ENCODE results near the gene MFNG. TPM values are rescaled to one million over a fixed set of nuclear protein-coding genes. Genes with fewer than 3 reads are reported as not detected.
A peak's percentile ranks its signal among the peaks of the same experiment; 100 is the strongest.

The MFNG gene
- total and polyA plus RNA-seq, 4 donors, result 14.3 to 46.7 (median 31.0) TPM

- TF ChIP-seq, protein P1, sequence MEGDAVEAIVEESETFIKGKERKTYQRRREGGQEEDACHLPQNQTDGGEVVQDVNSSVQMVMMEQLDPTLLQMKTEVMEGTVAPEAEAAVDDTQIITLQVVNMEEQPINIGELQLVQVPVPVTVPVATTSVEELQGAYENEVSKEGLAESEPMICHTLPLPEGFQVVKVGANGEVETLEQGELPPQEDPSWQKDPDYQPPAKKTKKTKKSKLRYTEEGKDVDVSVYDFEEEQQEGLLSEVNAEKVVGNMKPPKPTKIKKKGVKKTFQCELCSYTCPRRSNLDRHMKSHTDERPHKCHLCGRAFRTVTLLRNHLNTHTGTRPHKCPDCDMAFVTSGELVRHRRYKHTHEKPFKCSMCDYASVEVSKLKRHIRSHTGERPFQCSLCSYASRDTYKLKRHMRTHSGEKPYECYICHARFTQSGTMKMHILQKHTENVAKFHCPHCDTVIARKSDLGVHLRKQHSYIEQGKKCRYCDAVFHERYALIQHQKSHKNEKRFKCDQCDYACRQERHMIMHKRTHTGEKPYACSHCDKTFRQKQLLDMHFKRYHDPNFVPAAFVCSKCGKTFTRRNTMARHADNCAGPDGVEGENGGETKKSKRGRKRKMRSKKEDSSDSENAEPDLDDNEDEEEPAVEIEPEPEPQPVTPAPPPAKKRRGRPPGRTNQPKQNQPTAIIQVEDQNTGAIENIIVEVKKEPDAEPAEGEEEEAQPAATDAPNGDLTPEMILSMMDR (IDR thresholded peaks at IDR 0.05; ENCODE audit: control extremely low read depth, extremely low read depth), result no peak
- H3K9me3 ChIP-seq (ENCODE audit: control insufficient read depth in 4 of 4, insufficient read depth in 3 of 4, low read length in 3 of 4), result no peaks in the 10 kb centered on the region
- ATAC-seq (ENCODE audit: insufficient read depth, low FRiP score) (no peak), DNase-seq (no peak)
- no peak overlapping the region for H3K27ac ChIP-seq (ENCODE audit: low read depth in 1 of 2, low read length in 1 of 2)
- H3K27me3 ChIP-seq (ENCODE audit: control insufficient read depth in 3 of 3, insufficient read depth in 3 of 3, low read length in 2 of 3), result no peaks in the 10 kb centered on the region
- peaks cover 0 to 2% (median 0%) of the 10 kb centered on the region in 5 donors for H3K4me1 ChIP-seq (ENCODE audit: control insufficient read depth in 5 of 5, insufficient read depth in 5 of 5, low read length in 5 of 5)
- no peak overlapping the region for H3K9ac ChIP-seq (ENCODE audit: insufficient read depth in 1 of 2, low read length in 2 of 2)
- WGBS, 2 donors, result 68 to 75% methylated on average over 14 of the region's 14 CpGs
- H3K36me3 ChIP-seq (ENCODE audit: control insufficient read depth in 4 of 4, insufficient read depth in 4 of 4, low read length in 4 of 4), result peaks cover 0 to 14% (median 0%) of the 10 kb centered on the region in 4 donors
- H3K4me3 ChIP-seq, result no peak overlapping the region
These were observed 18.7 kb downstream of the MFNG start for GRCh38 chr22:37467391-37467955.

- TF ChIP-seq, protein P1 (IDR thresholded peaks at IDR 0.05; ENCODE audit: control extremely low read depth, extremely low read depth), result no peak
- Histone ChIP-seq H3K4me3 (no peak overlapping the region), H3K9me3 (ENCODE audit: control insufficient read depth in 4 of 4, insufficient read depth in 3 of 4, low read length in 3 of 4) (no peaks in the 10 kb centered on the region), H3K27ac (ENCODE audit: low read depth in 1 of 2, low read length in 1 of 2) (no peak overlapping the region), H3K4me1 (ENCODE audit: control insufficient read depth in 5 of 5, insufficient read depth in 5 of 5, low read length in 5 of 5) (peaks cover 0 to 2% (median 0%) of the 10 kb centered on the region in 5 donors), H3K36me3 (ENCODE audit: control insufficient read depth in 4 of 4, insufficient read depth in 4 of 4, low read length in 4 of 4) (peaks cover 0 to 6% (median 0%) of the 10 kb centered on the region in 4 donors), H3K9ac (ENCODE audit: insufficient read depth in 1 of 2, low read length in 2 of 2) (no peak overlapping the region), H3K27me3 (ENCODE audit: control insufficient read depth in 3 of 3, insufficient read depth in 3 of 3, low read length in 2 of 3) (no peaks in the 10 kb centered on the region)
- no peak for ATAC-seq (ENCODE audit: insufficient read depth, low FRiP score)
- DNase-seq, result peak in 2 of 3 donors; percentile 25 to 37
- WGBS, 2 donors, result 33 to 35% methylated on average over 4 of the region's 4 CpGs
These were observed 22.0 kb downstream of the MFNG start for GRCh38 chr22:37464181-37464580.

- no peak for ATAC-seq (ENCODE audit: insufficient read depth, low FRiP score)
- H3K36me3 ChIP-seq (ENCODE audit: control insufficient read depth in 4 of 4, insufficient read depth in 4 of 4, low read length in 4 of 4), result peaks cover 0 to 4% (median 0%) of the 10 kb centered on the region in 4 donors
- no peaks in the 10 kb centered on the region for H3K27me3 ChIP-seq (ENCODE audit: control insufficient read depth in 3 of 3, insufficient read depth in 3 of 3, low read length in 2 of 3)
- H3K9ac ChIP-seq (ENCODE audit: insufficient read depth in 1 of 2, low read length in 2 of 2), result no peak overlapping the region
- TF ChIP-seq, protein P1 (IDR thresholded peaks at IDR 0.05; ENCODE audit: control extremely low read depth, extremely low read depth), result no peak
- no peak overlapping the region for H3K27ac ChIP-seq (ENCODE audit: low read depth in 1 of 2, low read length in 1 of 2)
- H3K9me3 ChIP-seq (ENCODE audit: control insufficient read depth in 4 of 4, insufficient read depth in 3 of 4, low read length in 3 of 4), result no peaks in the 10 kb centered on the region
- WGBS, 2 donors, result 27 to 32% methylated on average over 5 of the region's 5 CpGs
- DNase-seq, result peak; percentile 40 to 74 (median 53)
- H3K4me1 ChIP-seq (ENCODE audit: control insufficient read depth in 5 of 5, insufficient read depth in 5 of 5, low read length in 5 of 5), result peaks cover 0 to 2% (median 0%) of the 10 kb centered on the region in 5 donors
- no peak overlapping the region for H3K4me3 ChIP-seq
These were observed 23.2 kb downstream of the MFNG start for GRCh38 chr22:37462983-37463382.

- DNase-seq, result no peak
- H3K9ac ChIP-seq (ENCODE audit: insufficient read depth in 1 of 2, low read length in 2 of 2), result no peak overlapping the region
These were observed 23.7 kb downstream of the MFNG start for GRCh38 chr22:37462436-37462835.

More at GRCh38 chr22:37462436-37462835, 23.7 kb downstream of the MFNG start:
- Histone ChIP-seq H3K4me3 (no peak overlapping the region), H3K36me3 (ENCODE audit: control insufficient read depth in 4 of 4, insufficient read depth in 4 of 4, low read length in 4 of 4) (peaks cover 0 to 2% (median 0%) of the 10 kb centered on the region in 4 donors), H3K27ac (ENCODE audit: low read depth in 1 of 2, low read length in 1 of 2) (no peak overlapping the region), H3K27me3 (ENCODE audit: control insufficient read depth in 3 of 3, insufficient read depth in 3 of 3, low read length in 2 of 3) (no peaks in the 10 kb centered on the region), H3K9me3 (ENCODE audit: control insufficient read depth in 4 of 4, insufficient read depth in 3 of 4, low read length in 3 of 4) (no peaks in the 10 kb centered on the region), H3K4me1 (ENCODE audit: control insufficient read depth in 5 of 5, insufficient read depth in 5 of 5, low read length in 5 of 5) (peaks cover 0 to 2% (median 0%) of the 10 kb centered on the region in 5 donors)
- WGBS, 2 donors, result 72 to 88% methylated on average over 5 of the region's 5 CpGs
- TF ChIP-seq, protein P1 (IDR thresholded peaks at IDR 0.05; ENCODE audit: control extremely low read depth, extremely low read depth), result no peak
- no peak for ATAC-seq (ENCODE audit: insufficient read depth, low FRiP score)

All from lung (tissue), 12 donors.